GM12873 (cell line): ENCODE results near the gene SGCA.

Experiments used
- TF ChIP-seq, protein P1 (sequence below): IDR thresholded peaks from 2 replicates; pipeline ENCODE4 v1.5.1; 2012; ENCODE audit warnings: low read depth, mild to moderate bottlenecking, moderate library complexity, low read length, control low read depth; ENCODE audit not compliant: insufficient read depth; ENCODE audit errors: missing control alignments

SGCA gene

DNA sequence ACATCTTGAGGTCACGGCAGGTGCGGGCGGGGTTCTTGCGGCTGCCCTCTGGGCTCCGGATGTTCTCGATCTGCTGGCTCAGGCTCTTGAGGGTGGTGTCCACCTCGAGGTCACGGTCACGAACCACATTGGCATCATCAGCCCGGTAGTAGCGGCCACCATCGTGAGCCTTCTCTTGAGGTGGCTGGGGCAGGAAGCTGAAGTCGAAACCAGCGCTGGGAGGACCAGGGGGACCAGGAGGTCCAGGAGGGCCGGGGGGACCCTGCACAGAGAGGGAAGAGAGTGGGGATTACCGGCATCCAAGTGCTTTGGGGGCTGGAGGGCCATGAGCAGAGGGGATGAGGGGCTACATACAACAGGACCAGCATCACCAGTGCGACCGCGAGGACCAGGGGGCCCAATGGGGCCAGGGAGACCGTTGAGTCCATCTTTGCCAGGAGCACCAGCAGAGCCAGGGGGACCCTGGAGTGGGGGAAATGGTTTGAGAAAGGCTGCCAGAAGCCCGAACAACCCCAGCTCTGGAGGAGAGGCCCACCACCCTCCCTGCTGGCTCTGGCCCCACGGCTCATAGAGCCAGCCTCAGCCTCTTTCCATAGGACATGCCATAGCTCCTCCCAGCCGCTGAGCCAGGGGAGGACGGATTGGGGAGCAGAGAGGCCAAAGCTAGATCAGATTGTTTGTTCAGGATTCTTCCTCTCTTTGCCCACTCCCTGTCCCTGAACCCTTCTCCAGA, 21.0 kb downstream of the SGCA start:
- TF ChIP-seq, protein P1, sequence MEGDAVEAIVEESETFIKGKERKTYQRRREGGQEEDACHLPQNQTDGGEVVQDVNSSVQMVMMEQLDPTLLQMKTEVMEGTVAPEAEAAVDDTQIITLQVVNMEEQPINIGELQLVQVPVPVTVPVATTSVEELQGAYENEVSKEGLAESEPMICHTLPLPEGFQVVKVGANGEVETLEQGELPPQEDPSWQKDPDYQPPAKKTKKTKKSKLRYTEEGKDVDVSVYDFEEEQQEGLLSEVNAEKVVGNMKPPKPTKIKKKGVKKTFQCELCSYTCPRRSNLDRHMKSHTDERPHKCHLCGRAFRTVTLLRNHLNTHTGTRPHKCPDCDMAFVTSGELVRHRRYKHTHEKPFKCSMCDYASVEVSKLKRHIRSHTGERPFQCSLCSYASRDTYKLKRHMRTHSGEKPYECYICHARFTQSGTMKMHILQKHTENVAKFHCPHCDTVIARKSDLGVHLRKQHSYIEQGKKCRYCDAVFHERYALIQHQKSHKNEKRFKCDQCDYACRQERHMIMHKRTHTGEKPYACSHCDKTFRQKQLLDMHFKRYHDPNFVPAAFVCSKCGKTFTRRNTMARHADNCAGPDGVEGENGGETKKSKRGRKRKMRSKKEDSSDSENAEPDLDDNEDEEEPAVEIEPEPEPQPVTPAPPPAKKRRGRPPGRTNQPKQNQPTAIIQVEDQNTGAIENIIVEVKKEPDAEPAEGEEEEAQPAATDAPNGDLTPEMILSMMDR = no peak

DNA sequence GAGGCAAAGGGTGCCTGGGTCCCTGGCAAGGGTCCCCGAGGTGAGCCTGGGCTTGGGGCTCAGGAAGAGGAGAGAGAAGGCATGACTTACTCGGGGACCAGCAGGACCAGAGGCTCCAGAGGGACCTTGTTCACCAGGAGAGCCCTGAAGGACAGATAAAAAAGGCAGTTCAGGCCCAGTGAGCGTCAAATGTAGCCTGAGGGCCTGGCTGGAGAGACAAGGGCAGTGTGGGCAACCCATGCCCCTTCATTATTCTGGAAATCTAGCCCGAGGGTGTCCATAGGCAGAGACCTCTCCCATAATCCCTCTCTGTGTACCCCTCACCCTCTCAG, 21.6 kb downstream of the SGCA start:
- TF ChIP-seq, protein P1 = no peak

DNA sequence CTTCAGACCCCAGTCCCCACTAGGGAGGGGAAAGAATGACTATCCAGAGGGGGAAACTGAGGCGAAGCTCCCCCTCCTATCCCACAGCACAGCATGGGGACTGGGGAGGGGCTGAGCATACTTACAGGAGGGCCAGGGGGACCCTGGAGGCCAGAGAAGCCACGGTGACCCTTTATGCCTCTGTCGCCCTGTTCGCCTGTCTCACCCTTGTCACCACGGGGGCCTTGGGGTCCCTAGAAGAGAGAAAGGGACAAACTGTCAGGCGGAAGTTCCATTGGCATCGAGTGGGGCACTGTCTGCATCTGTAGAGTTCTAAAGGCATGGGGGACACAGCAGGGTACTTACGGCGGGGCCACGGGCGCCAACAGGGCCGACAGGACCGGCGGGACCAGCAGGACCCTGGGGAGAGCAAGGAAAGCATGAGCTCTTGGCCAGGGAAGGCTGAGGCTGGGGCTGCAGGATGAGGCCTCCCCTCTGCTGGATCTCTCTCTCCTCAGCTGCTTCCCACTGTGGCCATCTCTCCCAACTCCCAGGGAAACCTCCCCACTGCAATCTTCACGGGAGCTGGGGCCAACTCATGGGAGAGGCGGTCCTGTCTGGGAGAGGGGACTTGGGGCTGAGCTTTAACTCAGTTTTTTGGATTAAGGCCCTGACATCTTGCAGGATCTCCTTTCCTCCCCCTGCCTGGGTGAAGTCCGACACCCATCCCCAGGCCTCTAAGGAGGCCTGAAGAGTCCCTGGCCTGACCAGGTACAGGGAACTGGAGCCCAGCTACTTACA, 22.1 kb downstream of the SGCA start:
- TF ChIP-seq, protein P1 = no peak

DNA sequence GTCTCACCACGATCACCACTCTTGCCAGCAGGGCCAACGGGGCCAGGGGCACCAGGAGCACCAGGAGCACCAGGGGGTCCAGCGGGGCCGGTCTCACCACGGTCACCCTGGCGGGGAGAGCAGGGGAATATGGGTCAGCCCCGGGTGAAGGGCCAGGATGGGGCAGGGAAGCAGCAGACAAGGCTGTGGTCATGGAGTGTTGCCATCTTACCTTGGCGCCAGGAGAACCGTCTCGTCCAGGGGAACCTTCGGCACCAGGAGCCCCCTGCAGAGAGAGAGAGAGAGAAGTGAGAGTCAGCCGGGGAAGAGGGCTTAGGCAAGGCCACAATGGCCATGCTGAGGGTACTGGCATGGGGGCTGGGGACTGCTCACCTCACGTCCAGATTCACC, 22.7 kb downstream of the SGCA start:
- TF ChIP-seq, protein P1 = no peak

DNA sequence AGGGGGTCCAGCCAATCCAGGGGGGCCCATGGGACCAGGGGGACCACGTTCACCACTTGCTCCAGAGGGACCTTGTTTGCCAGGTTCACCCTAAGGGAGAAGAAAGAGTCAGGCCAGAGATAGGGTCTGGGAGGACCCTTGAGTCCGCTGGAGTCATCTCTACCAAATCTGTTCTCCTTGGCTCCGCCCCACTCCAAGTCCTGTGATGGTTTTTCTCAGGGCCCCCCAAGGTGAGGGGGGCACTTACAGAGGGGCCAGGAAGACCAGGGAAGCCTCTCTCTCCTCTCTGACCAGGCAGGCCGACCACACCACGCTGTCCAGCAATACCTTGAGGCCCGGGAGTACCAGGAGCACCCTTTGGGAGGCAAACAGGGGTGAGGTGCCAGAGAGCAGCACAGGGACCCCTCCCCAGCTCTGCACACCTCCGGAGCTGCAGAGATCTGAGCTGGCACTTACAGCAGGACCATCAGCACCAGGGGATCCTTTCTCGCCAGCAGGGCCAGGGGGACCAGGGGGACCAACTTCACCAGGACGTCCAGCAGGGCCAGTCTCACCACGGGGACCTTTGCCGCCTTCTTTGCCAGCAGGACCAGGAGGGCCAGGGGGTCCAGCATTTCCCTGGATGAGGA, 23.2 kb downstream of the SGCA start:
- TF ChIP-seq, protein P1 = no peak

DNA sequence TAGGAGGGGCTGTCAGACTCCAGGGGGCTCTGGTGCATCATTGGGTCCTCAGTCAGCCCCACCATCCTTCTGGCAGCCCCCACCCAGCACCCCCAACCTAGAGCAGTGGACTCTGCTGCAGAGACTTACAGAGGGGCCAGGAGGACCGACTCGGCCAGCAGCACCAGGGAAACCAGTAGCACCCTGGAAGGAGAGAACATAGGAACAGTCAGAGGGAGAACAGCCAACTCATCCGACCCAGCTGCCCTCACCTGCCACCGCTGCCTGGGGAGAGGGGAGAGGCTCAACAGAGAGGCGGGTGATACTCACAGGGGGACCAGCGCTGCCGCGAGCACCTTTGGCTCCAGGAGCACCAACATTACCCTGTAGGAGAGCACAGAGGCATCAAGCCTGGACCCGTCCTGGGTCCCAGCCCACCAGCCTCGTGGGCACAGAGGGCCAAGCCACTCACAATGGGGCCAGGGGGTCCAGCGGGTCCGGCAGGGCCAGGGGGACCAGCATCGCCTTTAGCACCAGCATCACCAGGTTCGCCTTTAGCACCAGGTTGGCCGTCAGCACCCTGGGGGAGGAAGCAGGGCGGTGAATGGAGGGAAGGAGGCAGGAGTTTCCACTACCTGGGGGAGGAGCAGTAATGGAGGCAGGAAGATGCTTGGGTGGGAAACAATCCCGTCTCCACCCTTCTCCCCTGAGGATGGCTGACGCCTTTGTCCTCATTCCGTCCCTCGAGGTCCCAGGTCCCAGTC, 23.9 kb downstream of the SGCA start:
- TF ChIP-seq, protein P1 = no peak

DNA sequence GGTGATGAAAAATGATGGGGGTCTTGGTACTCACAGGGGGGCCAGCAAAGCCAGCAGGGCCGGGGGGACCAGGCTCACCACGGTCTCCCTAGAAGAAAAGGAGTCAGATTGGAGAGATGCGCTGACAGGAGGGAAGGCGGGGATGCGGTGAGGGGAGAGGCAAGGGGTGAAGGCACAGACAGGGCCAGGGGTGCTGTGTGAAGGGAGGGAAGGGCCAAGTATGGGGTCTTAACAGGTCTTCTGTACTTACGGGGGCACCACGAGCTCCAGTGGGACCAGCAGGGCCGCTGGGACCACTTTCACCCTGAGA, 24.4 kb downstream of the SGCA start:
- TF ChIP-seq, protein P1 = no peak
